ENCODE measurements around the gene LMAN2.
A peak's percentile ranks its signal among the peaks of the same experiment; 100 is the strongest.
"Not testable (repeated sequence)": the region's sequence is repeated elsewhere in the genome, so short reads cannot be mapped to it uniquely, and the experiment has no call there.

The LMAN2 gene

GRCh38 chr5:177306674-177307543, 44.6 kb downstream of the LMAN2 start:
- DNase-seq (ENCODE audit: low read depth): no peak

- DNase-seq (ENCODE audit: low read depth): not testable (repeated sequence)
These were observed 45.3 kb downstream of the LMAN2 start for GRCh38 chr5:177306103-177306640.

- DNase-seq (ENCODE audit: low read depth): no peak
These were observed 46.9 kb downstream of the LMAN2 start for GRCh38 chr5:177304392-177305119.

GRCh38 chr5:177303925-177304391, 47.5 kb downstream of the LMAN2 start:
- no peak for DNase-seq (ENCODE audit: low read depth)

GRCh38 chr5:177303121-177303924, 48.1 kb downstream of the LMAN2 start, which contains the start of the genes PRELID1 and RAB24:
TSS of gene PRELID1 (plus strand) at chr5:177303799. CDS start at chr5:177303986, 187 bp downstream.
TSS of gene RAB24 (minus strand) at chr5:177303719. CDS start at chr5:177303288, 431 bp downstream.
- DNase-seq (ENCODE audit: low read depth): peak; percentile 69

GRCh38 chr5:177302354-177303110, 48.9 kb downstream of the LMAN2 start:
- DNase-seq (ENCODE audit: low read depth): no peak

GRCh38 chr5:177301503-177302165, 49.8 kb downstream of the LMAN2 start:
- no peak for DNase-seq (ENCODE audit: low read depth)

- no peak for DNase-seq (ENCODE audit: low read depth)
These were observed 50.5 kb downstream of the LMAN2 start for GRCh38 chr5:177300951-177301350.

- peak; percentile 50 for DNase-seq (ENCODE audit: low read depth)
These were observed 51.1 kb downstream of the LMAN2 start for GRCh38 chr5:177300236-177300880.

GRCh38 chr5:177299697-177300096, 51.8 kb downstream of the LMAN2 start:
- DNase-seq (ENCODE audit: low read depth): no peak

GRCh38 chr5:177297922-177298321, 53.5 kb downstream of the LMAN2 start:
- DNase-seq (ENCODE audit: low read depth): no peak

GRCh38 chr5:177296581-177296980, 54.9 kb downstream of the LMAN2 start:
- DNase-seq (ENCODE audit: low read depth): no peak

- DNase-seq (ENCODE audit: low read depth): no peak
These were observed 55.5 kb downstream of the LMAN2 start for GRCh38 chr5:177295924-177296323.

- DNase-seq (ENCODE audit: low read depth): no peak
These were observed 56.8 kb downstream of the LMAN2 start for GRCh38 chr5:177294632-177295031.

GRCh38 chr5:177293819-177294581, 57.5 kb downstream of the LMAN2 start:
- no peak for DNase-seq (ENCODE audit: low read depth)

GRCh38 chr5:177291735-177292134, 59.7 kb downstream of the LMAN2 start:
- no peak for DNase-seq (ENCODE audit: low read depth)

- DNase-seq (ENCODE audit: low read depth): no peak
These were observed 60.5 kb downstream of the LMAN2 start for GRCh38 chr5:177290816-177291596.

- DNase-seq (ENCODE audit: low read depth): no peak
These were observed 63.3 kb downstream of the LMAN2 start for GRCh38 chr5:177288191-177288590.
